ENCODE data around the gene MCHR1.
"Not testable (repeated sequence)": the region's sequence is repeated elsewhere in the genome, so short reads cannot be mapped to it uniquely, and the experiment has no call there.

The MCHR1 gene

GRCh38 chr22:40691532-40691931, 12.2 kb downstream of the MCHR1 start:
- DNase-seq (ENCODE audit: low read depth): no peak

- no peak for DNase-seq (ENCODE audit: low read depth)
These were observed 15.1 kb downstream of the MCHR1 start for GRCh38 chr22:40694411-40694810.

- no peak for DNase-seq (ENCODE audit: low read depth)
These were observed 22.0 kb downstream of the MCHR1 start for GRCh38 chr22:40701274-40701673.

GRCh38 chr22:40703174-40703573, 23.9 kb downstream of the MCHR1 start:
- DNase-seq (ENCODE audit: low read depth): no peak

- no peak for DNase-seq (ENCODE audit: low read depth)
These were observed 24.5 kb downstream of the MCHR1 start for GRCh38 chr22:40703736-40704135.

- no peak for DNase-seq (ENCODE audit: low read depth)
These were observed 26.8 kb downstream of the MCHR1 start for GRCh38 chr22:40705918-40706682.

- DNase-seq (ENCODE audit: low read depth): no peak
These were observed 27.9 kb downstream of the MCHR1 start for GRCh38 chr22:40707154-40707553.

- DNase-seq (ENCODE audit: low read depth): no peak
These were observed 28.9 kb downstream of the MCHR1 start for GRCh38 chr22:40708177-40708576.

GRCh38 chr22:40709752-40710413, 30.6 kb downstream of the MCHR1 start:
- no peak for DNase-seq (ENCODE audit: low read depth)

GRCh38 chr22:40712311-40712710, 33.0 kb downstream of the MCHR1 start:
- no peak for DNase-seq (ENCODE audit: low read depth)

- DNase-seq (ENCODE audit: low read depth): no peak
These were observed 35.4 kb downstream of the MCHR1 start for GRCh38 chr22:40714499-40715337.

GRCh38 chr22:40716116-40716515, 36.8 kb downstream of the MCHR1 start:
- DNase-seq (ENCODE audit: low read depth): no peak

GRCh38 chr22:40717657-40718056, 38.4 kb downstream of the MCHR1 start:
- not testable (repeated sequence) for DNase-seq (ENCODE audit: low read depth)

GRCh38 chr22:40718250-40719204, 39.2 kb downstream of the MCHR1 start:
- no peak for DNase-seq (ENCODE audit: low read depth)

GRCh38 chr22:40719599-40719998, 40.3 kb downstream of the MCHR1 start:
- DNase-seq (ENCODE audit: low read depth): no peak

- DNase-seq (ENCODE audit: low read depth): not testable (repeated sequence)
These were observed 40.9 kb downstream of the MCHR1 start for GRCh38 chr22:40720156-40720537.

- DNase-seq (ENCODE audit: low read depth): no peak
These were observed 41.4 kb downstream of the MCHR1 start for GRCh38 chr22:40720538-40721256.

GRCh38 chr22:40721266-40721665, 42.0 kb downstream of the MCHR1 start:
- no peak for DNase-seq (ENCODE audit: low read depth)

- no peak for DNase-seq (ENCODE audit: low read depth)
These were observed 44.2 kb downstream of the MCHR1 start for GRCh38 chr22:40723396-40723933.

GRCh38 chr22:40726514-40726913, 47.2 kb downstream of the MCHR1 start:
- no peak for DNase-seq (ENCODE audit: low read depth)

Measured in stimulated activated CD8-positive, alpha-beta memory T cell treated with anti-CD3 and anti-CD28 coated beads, Interleukin-7, amount 100 ng/mL, for 24 hours (primary cell).